ENCODE results near the gene APC. TPM values are rescaled to one million over a fixed set of nuclear protein-coding genes. Genes with fewer than 3 reads are reported as not detected.

The APC gene
- total and polyA plus RNA-seq, 2 of the 8 experiments (the other 6 are each of a cell fraction or from before 2014, with no cell fraction given), result 6.8 to 41.9 TPM

- TF ChIP-seq MAX (IDR thresholded peaks at IDR 0.05) (0 out of 2 replicates have a peak, but pooled peaks have one; percentile 14), SP1 (IDR thresholded peaks at IDR 0.05; ENCODE audit: low read depth, low read length) (no peak), SAP30 (IDR thresholded peaks at IDR 0.05; ENCODE audit: insufficient read depth, insufficient replicate concordance, low read length) (peak; percentile 49), RBBP5 (IDR thresholded peaks at IDR 0.05; ENCODE audit: borderline replicate concordance, low read depth, low read length) (peak; percentile 98), GTF2F1 (IDR thresholded peaks at IDR 0.05; ENCODE audit: borderline replicate concordance, low read depth, low read length) (peak; percentile 72; the same call in 1 of the 2 replicates), SRF (IDR thresholded peaks at IDR 0.05; ENCODE audit: low read depth, low read length) (no peak), GABPA (IDR thresholded peaks at IDR 0.05; ENCODE audit: borderline replicate concordance, insufficient read depth, low read length) (no peak), HDAC6 (IDR thresholded peaks at IDR 0.05; ENCODE audit: low read depth, low read length) (no peak), PHF8 (conservative IDR thresholded peaks at IDR 0.05; ENCODE audit: low read depth, low read length) (peak; percentile 92), RAD21 (IDR thresholded peaks at IDR 0.05 in 1 of 2, conservative IDR thresholded peaks at IDR 0.05 in 1 of 2; ENCODE audit: low read depth in 2 of 2, low read length in 2 of 2) (no peak), MAFK (IDR thresholded peaks at IDR 0.05; ENCODE audit: low read depth, low read length) (no peak), ASH2L (IDR thresholded peaks at IDR 0.05; ENCODE audit: low read length) (peak; percentile 97), EGR1 (IDR thresholded peaks at IDR 0.05; ENCODE audit: borderline replicate concordance, low read depth, low read length) (no peak), POLR2AphosphoS5 (IDR thresholded peaks at IDR 0.05; ENCODE audit: low read depth, low read length) (peak; percentile 89), RNF2 (IDR thresholded peaks at IDR 0.05; ENCODE audit: borderline replicate concordance, low read depth, low read length, missing control alignments, poor library complexity, severe bottlenecking) (no peak), CEBPB (IDR thresholded peaks at IDR 0.05; ENCODE audit: low read depth, low read length) (no peak), ZNF274 (IDR thresholded peaks at IDR 0.05; ENCODE audit: borderline replicate concordance, extremely low read depth, low read length) (no peak), BCL11A (IDR thresholded peaks at IDR 0.05; ENCODE audit: low read depth in 2 of 2, low read length in 2 of 2) (no peak), YY1 (IDR thresholded peaks at IDR 0.05; ENCODE audit: low read depth, low read length) (peak; percentile 96), TEAD4 (IDR thresholded peaks at IDR 0.05; ENCODE audit: low read depth, low read length) (no peak), NRF1 (IDR thresholded peaks at IDR 0.05; ENCODE audit: low read depth, low read length) (peak; percentile 99), POLR2A (IDR thresholded peaks at IDR 0.05; ENCODE audit: control extremely low read depth in 1 of 2, low read depth in 2 of 2, low read length in 2 of 2) (peak; percentile 88 to 99), CBX8 (IDR thresholded peaks at IDR 0.05; ENCODE audit: borderline replicate concordance, low read depth, low read length) (no peak), JUN (IDR thresholded peaks at IDR 0.05; ENCODE audit: low read depth, low read length) (no peak)
These were observed 30.2 kb upstream of the APC start (continued) for GRCh38 chr5:112707187-112708102.
